PC-3 (cell line): Measurements from ENCODE around the gene TWSG1. TPM values are rescaled to one million over a fixed set of nuclear protein-coding genes. Genes with fewer than 3 reads are reported as not detected.

Experiments
- ATAC-seq: fragments of 200-7000 bp; cut with Tn5 transposase; 2 replicates; pipeline ENCODE4 v1.9.1; 2020; ENCODE audit warnings: mild to moderate bottlenecking, moderate library complexity
- BruUV-seq: library from RNA; stranded (reverse); fragments of 400-500 nt; replicated peaks from 2 replicates; lab custom pipeline; 2021; lab: Mats Ljungman, UMichigan
- CTCF ChIA-PET: fragments of 300-600 bp; sonication (Branson Sonifier 250); formaldehyde crosslinking; loops from one replicate; lab custom pipeline; 2022; ENCODE audit warnings: antibody characterized with exemption; lab: Charles Lee
- POLR2A ChIA-PET: fragments of 300-600 bp; sonication (Branson Sonifier 250); formaldehyde crosslinking; loops from one replicate; lab custom pipeline; 2022; ENCODE audit warnings: antibody characterized with exemption; ENCODE audit not compliant: unreplicated experiment; lab: Charles Lee
- DNase-seq: peaks from one replicate; pipeline ENCODE4 v3.0.0-alpha.2; 2015
- H2AFZ ChIP-seq: fragments of 300-600 bp; sonication (generic); 2 replicates; pipeline ENCODE4 v1.6.0; 2016; ENCODE audit warnings: antibody characterized with exemption, low read length
- H3F3A ChIP-seq: fragments of 300-600 bp; sonication (generic); one replicate; pipeline ENCODE4 v1.6.0; 2017; ENCODE audit warnings: antibody characterized with exemption, low read length, control low read depth, mild to moderate bottlenecking; ENCODE audit not compliant: unreplicated experiment
- H3K27ac ChIP-seq: fragments of 300-600 bp; sonication (generic); 2 replicates; pipeline ENCODE4 v1.5.1; 2016; ENCODE audit warnings: mild to moderate bottlenecking, low read length
- H3K27me3 ChIP-seq: fragments of 300-600 bp; sonication (generic); 2 replicates; pipeline ENCODE4 v1.6.1; 2016; ENCODE audit warnings: low read length, mixed read lengths
- H3K36me3 ChIP-seq: fragments of 300-600 bp; sonication (generic); 2 replicates; pipeline ENCODE4 v1.6.1; 2016; ENCODE audit warnings: low read depth, mixed run types, low read length, mixed read lengths
- H3K4me1 ChIP-seq: fragments of 300-600 bp; sonication (generic); 2 replicates; pipeline ENCODE4 v1.5.1; 2016; ENCODE audit warnings: low read length; ENCODE audit not compliant: insufficient read depth
- H3K4me2 ChIP-seq: fragments of 300-600 bp; sonication (generic); 2 replicates; pipeline ENCODE4 v1.6.0; 2016; ENCODE audit warnings: low read length
- H3K4me3 ChIP-seq: fragments of 300-600 bp; sonication (generic); 2 replicates; pipeline ENCODE4 v1.5.1; 2016; ENCODE audit warnings: mild to moderate bottlenecking, low read length, mixed read lengths
- H3K79me2 ChIP-seq: fragments of 300-600 bp; sonication (generic); 2 replicates; pipeline ENCODE4 v1.6.1; 2017; ENCODE audit warnings: low read length, mixed read lengths
- H3K9ac ChIP-seq: fragments of 300-600 bp; sonication (generic); 2 replicates; pipeline ENCODE4 v1.6.0; 2016; ENCODE audit warnings: mild to moderate bottlenecking, low read length
- H3K9me2 ChIP-seq: fragments of 300-600 bp; sonication (generic); replicated peaks from 2 replicates; pipeline ENCODE4 v1.6.1; 2016; ENCODE audit warnings: mixed run types, low read length, mixed read lengths
- H3K9me3 ChIP-seq: fragments of 300-600 bp; sonication (generic); 2 replicates; pipeline ENCODE4 v1.6.1; 2016; ENCODE audit warnings: low read length, mixed read lengths
- H4K20me1 ChIP-seq: fragments of 300-600 bp; sonication (generic); 2 replicates; pipeline ENCODE4 v1.6.1; 2016; ENCODE audit warnings: low read length, mixed read lengths
- EZH2 ChIP-seq: fragments of 300-600 bp; sonication (generic); IDR thresholded peaks from one replicate; pipeline ENCODE4 v1.6.1; 2017; ENCODE audit warnings: antibody characterized with exemption, mild to moderate bottlenecking, low read length; ENCODE audit not compliant: unreplicated experiment
- EZH2phosphoT487 ChIP-seq: fragments of 300-600 bp; sonication (generic); IDR thresholded peaks from 2 replicates; pipeline ENCODE4 v1.6.1; 2018; ENCODE audit warnings: mild to moderate bottlenecking, antibody characterized with exemption, low read length, borderline replicate concordance
- intact Hi-C: fragments of 100-400 bp; cut with micrococcal nuclease; formaldehyde crosslinking; loops from 2 replicates; pipeline ENCODE4 v1.9.0; 2023
- total RNA-seq: library from RNA; depleted of rRNA; stranded (reverse); fragments of >200 nt; gene quantifications from 2 replicates; pipeline ENCODE4 v1.2.3, GENCODE V29; 2014
- TF ChIP-seq, protein P1 (sequence below): fragments of 300-600 bp; sonication (generic); conservative IDR thresholded peaks from 2 replicates; pipeline ENCODE4 v1.5.1; 2017; ENCODE audit warnings: antibody characterized with exemption, low read depth, mild to moderate bottlenecking, low read length

Gene TWSG1
- total RNA-seq, 1 experiment from 2014 or later = 32.8 TPM

DNA sequence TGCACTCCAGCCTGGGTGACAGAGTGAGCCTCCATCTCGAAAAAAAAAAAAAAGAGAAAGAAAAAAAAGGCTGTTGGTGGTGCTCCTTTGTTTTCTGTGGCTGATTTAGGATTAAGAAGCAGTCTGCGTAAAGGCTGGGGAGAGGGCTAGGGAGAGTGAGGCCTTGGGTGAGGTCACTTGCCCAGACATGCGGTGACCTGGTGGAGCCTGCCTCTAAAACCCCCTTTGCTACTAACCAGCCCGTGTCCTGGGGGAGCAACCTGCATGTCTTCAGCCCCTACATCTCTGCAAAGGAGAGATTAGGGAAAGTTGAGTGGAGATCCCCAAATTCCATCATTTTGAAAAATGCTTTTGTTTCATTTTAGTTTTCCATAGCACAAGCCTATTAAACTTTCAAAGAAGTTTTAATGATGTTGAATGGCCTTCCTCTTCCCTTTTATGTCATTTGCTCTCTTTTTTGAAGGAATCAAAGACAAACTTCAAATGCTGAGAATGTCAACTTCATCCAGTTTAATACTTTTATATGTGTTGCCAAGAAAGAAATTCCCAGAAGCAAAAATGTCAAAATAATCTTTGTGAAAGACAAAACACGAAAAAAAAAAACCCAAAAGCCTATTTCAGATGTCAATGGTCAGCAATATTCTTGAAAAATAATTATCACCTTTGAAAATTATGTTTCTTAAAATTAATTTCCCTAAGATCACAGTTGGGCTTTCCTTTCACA lies 101.8 kb downstream of the TWSG1 start:
- H3K36me3 ChIP-seq = no peaks in the 10 kb centered on the region
- CTCF ChIA-PET = no interaction called here
- DNase-seq (no peak), ATAC-seq (no peak)
- H3K4me3 ChIP-seq = no peak overlapping the region
- no peak overlapping the region for H3K9ac ChIP-seq
- intact Hi-C loops = no loop called here
- no peaks in the 10 kb centered on the region for H3K4me1 ChIP-seq
- H3F3A ChIP-seq = no peaks in the 10 kb centered on the region
- no peaks in the 10 kb centered on the region for H3K9me2 ChIP-seq
- no peak for TF ChIP-seq EZH2phosphoT487
- no peak for TF ChIP-seq EZH2
- TF ChIP-seq, protein P1, sequence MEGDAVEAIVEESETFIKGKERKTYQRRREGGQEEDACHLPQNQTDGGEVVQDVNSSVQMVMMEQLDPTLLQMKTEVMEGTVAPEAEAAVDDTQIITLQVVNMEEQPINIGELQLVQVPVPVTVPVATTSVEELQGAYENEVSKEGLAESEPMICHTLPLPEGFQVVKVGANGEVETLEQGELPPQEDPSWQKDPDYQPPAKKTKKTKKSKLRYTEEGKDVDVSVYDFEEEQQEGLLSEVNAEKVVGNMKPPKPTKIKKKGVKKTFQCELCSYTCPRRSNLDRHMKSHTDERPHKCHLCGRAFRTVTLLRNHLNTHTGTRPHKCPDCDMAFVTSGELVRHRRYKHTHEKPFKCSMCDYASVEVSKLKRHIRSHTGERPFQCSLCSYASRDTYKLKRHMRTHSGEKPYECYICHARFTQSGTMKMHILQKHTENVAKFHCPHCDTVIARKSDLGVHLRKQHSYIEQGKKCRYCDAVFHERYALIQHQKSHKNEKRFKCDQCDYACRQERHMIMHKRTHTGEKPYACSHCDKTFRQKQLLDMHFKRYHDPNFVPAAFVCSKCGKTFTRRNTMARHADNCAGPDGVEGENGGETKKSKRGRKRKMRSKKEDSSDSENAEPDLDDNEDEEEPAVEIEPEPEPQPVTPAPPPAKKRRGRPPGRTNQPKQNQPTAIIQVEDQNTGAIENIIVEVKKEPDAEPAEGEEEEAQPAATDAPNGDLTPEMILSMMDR = no peak
- H3K27ac ChIP-seq = no peak overlapping the region
- H3K4me2 ChIP-seq = no peak overlapping the region
- POLR2A ChIA-PET = no interaction called here
- H3K27me3 ChIP-seq = no peaks in the 10 kb centered on the region
- no peaks in the 10 kb centered on the region for H3K79me2 ChIP-seq
- H3K9me3 ChIP-seq = no peaks in the 10 kb centered on the region
- BruUV-seq = no TSS peak
- H4K20me1 ChIP-seq = no peaks in the 10 kb centered on the region
- no peak overlapping the region for H2AFZ ChIP-seq

DNA sequence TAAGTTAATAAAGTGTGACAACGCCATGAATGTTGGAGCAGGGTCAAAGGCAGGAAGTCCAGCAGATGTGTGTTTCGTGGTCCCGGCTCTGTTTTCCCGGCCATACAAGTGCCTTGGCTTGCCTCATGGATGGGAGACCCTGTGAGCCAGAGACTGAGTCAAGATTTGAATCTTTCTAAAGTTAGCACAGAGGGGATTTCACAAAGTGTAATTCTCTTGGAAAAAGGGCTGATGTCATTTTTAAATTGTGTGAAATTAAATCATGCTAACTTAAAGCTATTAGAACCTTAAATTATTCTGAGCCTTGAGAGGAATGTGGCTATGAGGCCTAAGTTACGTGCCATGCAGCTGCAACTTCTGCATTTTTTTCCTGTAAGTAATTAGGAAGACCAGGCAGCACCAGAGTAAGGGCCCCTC lies 102.5 kb downstream of the TWSG1 start:
- Histone ChIP-seq H3K9me2 (no peaks in the 10 kb centered on the region), H3K9me3 (no peaks in the 10 kb centered on the region), H3F3A (no peaks in the 10 kb centered on the region), H3K27ac (no peak overlapping the region), H3K79me2 (no peaks in the 10 kb centered on the region), H3K9ac (no peak overlapping the region), H3K4me3 (no peak overlapping the region), H3K27me3 (no peaks in the 10 kb centered on the region), H3K4me1 (no peaks in the 10 kb centered on the region), H4K20me1 (no peaks in the 10 kb centered on the region), H3K36me3 (no peaks in the 10 kb centered on the region), H2AFZ (no peak overlapping the region), H3K4me2 (no peak overlapping the region)
- CTCF ChIA-PET = no interaction called here
- BruUV-seq = no TSS peak
- DNase-seq (no peak), ATAC-seq (no peak)
- TF ChIP-seq EZH2 (no peak), EZH2phosphoT487 (no peak)
- TF ChIP-seq, protein P1 = no peak
- POLR2A ChIA-PET = no interaction called here
- intact Hi-C loops = no loop called here

DNA sequence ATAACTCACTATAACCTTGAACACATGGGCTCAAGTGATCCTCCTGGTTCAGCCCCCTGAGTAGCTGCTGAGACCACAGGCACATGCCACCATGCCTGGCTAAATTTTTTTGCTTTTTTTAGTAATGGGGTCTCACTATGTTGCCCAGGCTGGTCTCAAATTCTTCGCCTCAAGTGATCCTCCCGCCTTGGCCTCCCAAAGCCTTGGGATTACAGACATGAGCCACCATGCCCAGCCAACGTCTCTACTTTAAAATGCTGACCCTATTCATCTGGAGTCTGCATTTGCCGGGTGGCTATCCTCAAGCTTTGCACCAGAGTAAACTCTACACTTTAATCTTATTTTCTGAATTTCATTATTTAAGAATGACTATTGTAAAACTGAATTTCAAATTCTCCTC lies 103.1 kb downstream of the TWSG1 start:
- POLR2A ChIA-PET = no interaction called here
- H3K27ac ChIP-seq = no peak overlapping the region
- intact Hi-C loops = no loop called here
- H3K27me3 ChIP-seq = no peaks in the 10 kb centered on the region
- ATAC-seq = no peak
- H3K4me3 ChIP-seq = no peak overlapping the region
- no peak for DNase-seq
- no peaks in the 10 kb centered on the region for H3K9me2 ChIP-seq
- no peaks in the 10 kb centered on the region for H3K36me3 ChIP-seq
- H3K9me3 ChIP-seq = no peaks in the 10 kb centered on the region
- no peak overlapping the region for H2AFZ ChIP-seq
- H3K79me2 ChIP-seq = no peaks in the 10 kb centered on the region
- H3K4me2 ChIP-seq = no peak overlapping the region
- H3F3A ChIP-seq = no peaks in the 10 kb centered on the region
- H3K9ac ChIP-seq = no peak overlapping the region
- CTCF ChIA-PET = no interaction called here
- no TSS peak for BruUV-seq
- no peaks in the 10 kb centered on the region for H3K4me1 ChIP-seq
- no peaks in the 10 kb centered on the region for H4K20me1 ChIP-seq
- TF ChIP-seq, protein P1 = no peak
- TF ChIP-seq EZH2 (no peak), EZH2phosphoT487 (no peak)
